CD4-positive, alpha-beta T cell (primary cell): ENCODE data around the gene ARMC9. TPM values are rescaled to one million over a fixed set of nuclear protein-coding genes. Genes with fewer than 3 reads are reported as not detected.

Experiments used
- ATAC-seq: fragments of 200-7000 bp; cut with Tn5 transposase; one replicate; pipeline ENCODE4 v1.10.0; 2022; ENCODE audit warnings: mild to moderate bottlenecking; ENCODE audit not compliant: poor library complexity
- CTCF ChIA-PET: fragments of 350-600 bp; sonication (Branson Sonifier 250); formaldehyde crosslinking; loops from one replicate; lab custom pipeline; 2021; ENCODE audit warnings: antibody characterized with exemption, inconsistent platforms; lab: Charles Lee
- POLR2A ChIA-PET: fragments of 350-600 bp; sonication (Branson Sonifier 250); formaldehyde crosslinking; loops from one replicate; lab custom pipeline; 2021; ENCODE audit warnings: antibody characterized with exemption, inconsistent platforms; lab: Charles Lee
- DNase-seq, 14 experiments: peaks; one replicate each; pipeline ENCODE4 v3.0.0-alpha.2; 2013 to 2020; ENCODE audit warnings: mixed read lengths in 2 of 14
- H3K27ac ChIP-seq, 2 donors: one replicate each; pipeline versions ENCODE4 v1.5.1 to v1.7.0; 2013; ENCODE audit warnings: low read length in 2 of 2, low read depth in 1 of 2, mild to moderate bottlenecking in 1 of 2
- H3K27me3 ChIP-seq, 2 experiments: 1 replicate in 1 of 2; 2 replicates in 1 of 2; pipeline versions ENCODE4 v1.6.1 to v1.7.0; 2013; ENCODE audit warnings: low read length in 2 of 2, control low read depth in 1 of 2, mild to moderate bottlenecking in 1 of 2, moderate library complexity in 1 of 2; ENCODE audit not compliant: insufficient read depth in 2 of 2, control insufficient read depth in 1 of 2
- H3K36me3 ChIP-seq: one replicate; pipeline ENCODE4 v1.6.1; 2013; ENCODE audit warnings: low read length, control low read depth; ENCODE audit not compliant: insufficient read depth
- H3K4me1 ChIP-seq: one replicate; pipeline ENCODE4 v1.6.1; 2013; ENCODE audit warnings: low read length, control low read depth; ENCODE audit not compliant: insufficient read depth
- H3K4me3 ChIP-seq: one replicate; pipeline ENCODE4 v1.5.1; 2013; ENCODE audit warnings: mild to moderate bottlenecking, low read length, moderate library complexity
- H3K9me3 ChIP-seq, 2 experiments: 1 replicate in 1 of 2; 2 replicates in 1 of 2; pipeline versions ENCODE4 v1.6.1 to v1.7.0; 2013; ENCODE audit warnings: low read length in 2 of 2, mild to moderate bottlenecking in 2 of 2, control low read depth in 1 of 2, moderate library complexity in 1 of 2; ENCODE audit not compliant: control insufficient read depth in 1 of 2, insufficient read depth in 1 of 2
- H3K27ac Mint-ChIP-seq: one replicate; pipeline ENCODE4 v1.8.0; 2020; ENCODE audit warnings: mixed read lengths
- H3K27me3 Mint-ChIP-seq: one replicate; pipeline ENCODE4 v1.8.0; 2021; ENCODE audit warnings: mixed read lengths
- H3K36me3 Mint-ChIP-seq: one replicate; pipeline ENCODE4 v1.8.0; 2021; ENCODE audit warnings: low read depth, mixed read lengths
- H3K4me1 Mint-ChIP-seq: one replicate; pipeline ENCODE4 v1.8.0; 2021; ENCODE audit warnings: low read depth, mixed read lengths
- H3K4me3 Mint-ChIP-seq: one replicate; pipeline ENCODE4 v1.8.0; 2020; ENCODE audit warnings: mild to moderate bottlenecking, mixed read lengths
- H3K9me3 Mint-ChIP-seq: one replicate; pipeline ENCODE4 v1.8.0; 2020; ENCODE audit warnings: mixed read lengths
- CTCF ChIP-seq: fragments of 200-600 bp; IDR thresholded peaks from one replicate; pipeline ENCODE4 v1.8.0; 2022; ENCODE audit warnings: antibody characterized with exemption, mild to moderate bottlenecking
- intact Hi-C, 2 experiments: fragments of 100-400 bp; cut with DNase I in 1 of 2; cut with micrococcal nuclease in 1 of 2; formaldehyde crosslinking; loops; one replicate each; pipeline versions ENCODE4 v1.15.1 to v1.9.0; 2023 to 2025; cut with DNase I, micrococcal nuclease
- total RNA-seq, 174 experiments: library from RNA in 2 of 174; stranded (reverse) in 2 of 174; gene quantifications; one replicate each; pipeline ENCODE4 v1.2.3 and lab custom pipeline; 2021 to 2026

ARMC9 gene
- total RNA-seq, 2 experiments from 2014 or later, result 0.16 to 0.42 TPM

- Histone ChIP-seq H3K4me3 (no peak overlapping the region), H3K4me1 (peaks cover 13% of the 10 kb centered on the region), H3K27me3 (no peaks in the 10 kb centered on the region), H3K9me3 (peaks cover 0 to 5% of the 10 kb centered on the region in 2 experiments), H3K27ac (no peak overlapping the region), H3K36me3 (no peaks in the 10 kb centered on the region)
- no peaks in the 10 kb centered on the region for H3K36me3 Mint-ChIP-seq
- POLR2A ChIA-PET, result no interaction called here
- intact Hi-C loops, result no loop called here
- DNase-seq (peak in 1 of 14 experiments; percentile 13), ATAC-seq (no peak)
- no peaks in the 10 kb centered on the region for H3K27me3 Mint-ChIP-seq
- peaks cover 5% of the 10 kb centered on the region for H3K4me1 Mint-ChIP-seq
- CTCF ChIA-PET, result no interaction called here
- H3K9me3 Mint-ChIP-seq, result no peaks in the 10 kb centered on the region
- no peak overlapping the region for H3K4me3 Mint-ChIP-seq
- no peak for TF ChIP-seq CTCF
- H3K27ac Mint-ChIP-seq, result no peak overlapping the region
Observed at GRCh38 chr2:231360881-231361371, 162.5 kb downstream of the ARMC9 start.

GRCh38 chr2:231361701-231362554, 163.5 kb downstream of the ARMC9 start:
- H3K27me3 Mint-ChIP-seq, result no peaks in the 10 kb centered on the region
- POLR2A ChIA-PET, result no interaction called here
- H3K4me1 Mint-ChIP-seq, result peaks cover 5% of the 10 kb centered on the region
- intact Hi-C loops, result no loop called here
- no peaks in the 10 kb centered on the region for H3K9me3 Mint-ChIP-seq
- no peak for TF ChIP-seq CTCF
- ATAC-seq (peak; percentile 71), DNase-seq (peak in 2 of 14 experiments; percentile 23 to 25)
- no peak overlapping the region for H3K27ac Mint-ChIP-seq
- H3K27ac ChIP-seq, result no peak overlapping the region
- H3K4me3 ChIP-seq, result no peak overlapping the region
- H3K27me3 ChIP-seq, result no peaks in the 10 kb centered on the region
- no peaks in the 10 kb centered on the region for H3K36me3 ChIP-seq
- no peak overlapping the region for H3K4me3 Mint-ChIP-seq
- peaks cover 13% of the 10 kb centered on the region for H3K4me1 ChIP-seq
- peaks cover 0 to 5% of the 10 kb centered on the region in 2 experiments for H3K9me3 ChIP-seq
- CTCF ChIA-PET, result no interaction called here
- no peaks in the 10 kb centered on the region for H3K36me3 Mint-ChIP-seq

- H3K36me3 ChIP-seq, result no peaks in the 10 kb centered on the region
- peaks cover 13% of the 10 kb centered on the region for H3K4me1 ChIP-seq
- Mint-ChIP-seq H3K27ac (no peak overlapping the region), H3K36me3 (no peaks in the 10 kb centered on the region), H3K4me1 (peaks cover 5% of the 10 kb centered on the region), H3K27me3 (no peaks in the 10 kb centered on the region), H3K4me3 (no peak overlapping the region), H3K9me3 (no peaks in the 10 kb centered on the region)
- ATAC-seq (no peak), DNase-seq (no peak)
- no peak for TF ChIP-seq CTCF
- CTCF ChIA-PET, result no interaction called here
- H3K4me3 ChIP-seq, result no peak overlapping the region
- H3K27ac ChIP-seq, result no peak overlapping the region
- intact Hi-C loops, result no loop called here
- POLR2A ChIA-PET, result no interaction called here
- H3K27me3 ChIP-seq, result no peaks in the 10 kb centered on the region
- peaks cover 0 to 5% of the 10 kb centered on the region in 2 experiments for H3K9me3 ChIP-seq
Observed at GRCh38 chr2:231362555-231363184, 164.2 kb downstream of the ARMC9 start.
